ENCODE results near the gene PRDX5. TPM values are rescaled to one million over a fixed set of nuclear protein-coding genes. Genes with fewer than 3 reads are reported as not detected.

The PRDX5 gene
- total and polyA plus RNA-seq, 2 experiments from 2014 or later, result 212 to 312 TPM

GRCh38 chr11:64306563-64306875, 11.4 kb upstream of the PRDX5 start:
- ATAC-seq, result no peak
- H3K27ac ChIP-seq (ENCODE audit: low read depth), result no peak overlapping the region
- Mint-ChIP-seq H3K27ac (peak overlapping the region; percentile 95; the same call in 1 of the 2 replicates), H3K27me3 (ENCODE audit: insufficient read depth, low read depth, poor library complexity) (peaks cover 24% of the 10 kb centered on the region), H3K4me3 (peak overlapping the region; percentile 100), H3K36me3 (ENCODE audit: low read depth) (peaks cover 10% of the 10 kb centered on the region; the same call in 2 of the 3 replicates), H3K9me3 (no peaks in the 10 kb centered on the region; the same call in 2 of the 3 replicates), H3K4me1 (peaks cover 14% of the 10 kb centered on the region)
- no peak for DNase-seq (ENCODE audit: low spot score)
- H3K27me3 ChIP-seq (ENCODE audit: insufficient read depth), result peaks cover 18% of the 10 kb centered on the region
- H3K9me2 ChIP-seq (ENCODE audit: insufficient read depth), result no peaks in the 10 kb centered on the region
- H3K79me2 ChIP-seq (replicated peaks; ENCODE audit: insufficient read depth), result peaks cover 36% of the 10 kb centered on the region
- peaks cover 7% of the 10 kb centered on the region for H3F3A ChIP-seq (replicated peaks; ENCODE audit: low read depth)
- TF ChIP-seq ZNF114 (CRISPR knock-in tag; IDR thresholded peaks at IDR 0.05), result no peak
- TF ChIP-seq CREB1 (CRISPR knock-in tag; IDR thresholded peaks at IDR 0.05; ENCODE audit: low read depth), result no peak
- TF ChIP-seq JUNB (IDR thresholded peaks at IDR 0.05; ENCODE audit: unreplicated experiment), result no peak
- no peak for TF ChIP-seq ZNF331 (CRISPR knock-in tag; IDR thresholded peaks at IDR 0.05; ENCODE audit: low read depth)
- TF ChIP-seq EZH2 (IDR thresholded peaks at IDR 0.05; ENCODE audit: low read depth, unreplicated experiment), result no peak
- no peak for TF ChIP-seq NANOG (IDR thresholded peaks at IDR 0.05; ENCODE audit: borderline replicate concordance)
- TF ChIP-seq REST (IDR thresholded peaks at IDR 0.05; ENCODE audit: unreplicated experiment), result no peak
- H2AFZ ChIP-seq, result 0 out of 2 replicates have a peak overlapping the region, but pooled peaks have one; percentile 38
- no peaks in the 10 kb centered on the region for H3K36me3 ChIP-seq (ENCODE audit: insufficient read depth)
- peaks cover under 1% of the 10 kb centered on the region; the same call in 1 of the 2 replicates for H4K20me1 ChIP-seq (replicated peaks; ENCODE audit: insufficient read depth)
- H3K4me2 ChIP-seq, result peak overlapping the region; percentile 90
- peak overlapping the region; percentile 91 for H3K4me3 ChIP-seq
- H3K4me1 ChIP-seq (ENCODE audit: insufficient read depth), result peaks cover 9% of the 10 kb centered on the region; the same call in 1 of the 2 replicates

GRCh38 chr11:64306876-64307622, 10.9 kb upstream of the PRDX5 start:
- peaks cover 14% of the 10 kb centered on the region for H3K4me1 Mint-ChIP-seq
- Histone ChIP-seq H3K4me1 (ENCODE audit: insufficient read depth) (peaks cover 9% of the 10 kb centered on the region; the same call in 1 of the 2 replicates), H3K4me3 (peak overlapping the region; percentile 91), H3K27ac (ENCODE audit: low read depth) (no peak overlapping the region), H3K36me3 (ENCODE audit: insufficient read depth) (no peaks in the 10 kb centered on the region), H3F3A (replicated peaks; ENCODE audit: low read depth) (peaks cover 7% of the 10 kb centered on the region), H3K4me2 (peak overlapping the region; percentile 90), H4K20me1 (replicated peaks; ENCODE audit: insufficient read depth) (no peaks in the 10 kb centered on the region; the same call in 1 of the 2 replicates), H2AFZ (no peak overlapping the region), H3K9me2 (ENCODE audit: insufficient read depth) (no peaks in the 10 kb centered on the region), H3K79me2 (replicated peaks; ENCODE audit: insufficient read depth) (peaks cover 36% of the 10 kb centered on the region), H3K27me3 (ENCODE audit: insufficient read depth) (peaks cover 13% of the 10 kb centered on the region)
- no peak for ATAC-seq
- H3K9me3 Mint-ChIP-seq, result no peaks in the 10 kb centered on the region; the same call in 2 of the 3 replicates
- H3K36me3 Mint-ChIP-seq (ENCODE audit: low read depth), result peaks cover 10% of the 10 kb centered on the region; the same call in 2 of the 3 replicates
- DNase-seq (ENCODE audit: low spot score), result no peak
- H3K27ac Mint-ChIP-seq, result no peak overlapping the region; the same call in 1 of the 2 replicates
- H3K4me3 Mint-ChIP-seq, result peak overlapping the region; percentile 100
- peaks cover 18% of the 10 kb centered on the region for H3K27me3 Mint-ChIP-seq (ENCODE audit: insufficient read depth, low read depth, poor library complexity)
- no peak for TF ChIP-seq ZNF331 (CRISPR knock-in tag; IDR thresholded peaks at IDR 0.05; ENCODE audit: low read depth)
- no peak for TF ChIP-seq EZH2phosphoT487 (IDR thresholded peaks at IDR 0.05; ENCODE audit: unreplicated experiment)
- TF ChIP-seq JUNB (IDR thresholded peaks at IDR 0.05; ENCODE audit: unreplicated experiment), result no peak
- TF ChIP-seq ZNF462 (CRISPR knock-in tag; IDR thresholded peaks at IDR 0.05), result no peak
- TF ChIP-seq EZH2 (IDR thresholded peaks at IDR 0.05; ENCODE audit: low read depth, unreplicated experiment), result no peak
